Measurements from ENCODE around the gene VIPAS39. TPM values are rescaled to one million over a fixed set of nuclear protein-coding genes. Genes with fewer than 3 reads are reported as not detected.
"Not testable (repeated sequence)": the region's sequence is repeated elsewhere in the genome, so short reads cannot be mapped to it uniquely, and the experiment has no call there.

VIPAS39 gene
- polyA plus RNA-seq, 1 donor: 26.0 TPM

GRCh38 chr14:77439861-77440260, 17.5 kb downstream of the VIPAS39 start:
- WGBS (ENCODE audit: insufficient coverage, low lambda C conversion rate): no CpG with 5 or more reads among the region's 4 CpGs

DNA sequence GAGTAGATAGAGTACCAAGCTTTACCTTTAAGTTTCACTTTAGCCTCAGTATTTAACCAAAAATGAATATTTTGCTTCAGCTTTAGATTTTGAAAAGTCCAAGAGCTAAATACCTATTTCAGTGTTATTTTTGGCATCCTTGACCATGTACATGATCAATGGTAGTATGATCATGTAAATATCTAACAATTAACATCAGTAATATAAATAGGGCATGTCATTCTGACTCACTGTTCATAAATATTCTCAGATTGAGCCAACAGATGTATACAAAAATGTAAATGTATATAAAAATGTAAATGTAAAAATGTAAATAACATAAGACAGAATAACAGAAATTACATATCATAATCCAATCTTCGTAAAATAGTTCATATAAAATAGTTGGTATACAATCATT, 18.8 kb downstream of the VIPAS39 start:
- Histone ChIP-seq H3K9me3 (ENCODE audit: control insufficient read depth, low read depth, low read length) (no peaks in the 10 kb centered on the region), H3K36me3 (ENCODE audit: control insufficient read depth, insufficient read depth, low read length) (peaks cover 66% of the 10 kb centered on the region), H3K4me3 (ENCODE audit: low read length) (no peak overlapping the region), H3K27me3 (ENCODE audit: control insufficient read depth, insufficient read depth, low read length) (no peaks in the 10 kb centered on the region), H3K4me1 (ENCODE audit: control insufficient read depth, insufficient read depth, low read length) (no peaks in the 10 kb centered on the region), H3K27ac (ENCODE audit: low read length) (no peak overlapping the region)
- 100% methylated on average over 1 of the region's 1 CpG for WGBS (ENCODE audit: insufficient coverage, low lambda C conversion rate)
- DNase-seq: no peak

More at GRCh38 chr14:77439861-77440260, 17.5 kb downstream of the VIPAS39 start:
- no peak for DNase-seq
- Histone ChIP-seq H3K27me3 (ENCODE audit: control insufficient read depth, insufficient read depth, low read length) (no peaks in the 10 kb centered on the region), H3K27ac (ENCODE audit: low read length) (no peak overlapping the region), H3K4me1 (ENCODE audit: control insufficient read depth, insufficient read depth, low read length) (no peaks in the 10 kb centered on the region), H3K4me3 (ENCODE audit: low read length) (no peak overlapping the region), H3K36me3 (ENCODE audit: control insufficient read depth, insufficient read depth, low read length) (peaks cover 66% of the 10 kb centered on the region), H3K9me3 (ENCODE audit: control insufficient read depth, low read depth, low read length) (no peaks in the 10 kb centered on the region)

DNA sequence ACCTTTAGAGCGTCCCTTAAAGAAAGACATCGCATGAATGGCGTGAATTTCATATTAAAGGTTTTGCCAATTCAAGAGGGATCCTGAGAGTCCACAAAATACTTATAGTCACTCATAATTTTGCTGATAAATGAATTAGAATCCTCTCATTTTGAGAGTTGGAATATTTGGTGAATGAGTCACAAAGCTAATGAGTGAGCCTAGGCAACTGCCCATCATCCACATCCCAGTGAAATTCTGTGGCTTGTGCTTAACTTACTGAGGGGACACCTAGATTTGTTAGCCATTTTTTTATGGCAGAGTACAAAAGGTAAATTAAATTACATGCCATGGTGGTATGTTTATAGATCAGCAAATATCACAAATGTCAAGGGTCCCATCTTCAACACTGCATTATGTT, 21.4 kb downstream of the VIPAS39 start:
- no peak for DNase-seq
- H3K4me1 ChIP-seq (ENCODE audit: control insufficient read depth, insufficient read depth, low read length): no peaks in the 10 kb centered on the region
- H3K36me3 ChIP-seq (ENCODE audit: control insufficient read depth, insufficient read depth, low read length): peaks cover 50% of the 10 kb centered on the region
- H3K27ac ChIP-seq (ENCODE audit: low read length): no peak overlapping the region
- H3K4me3 ChIP-seq (ENCODE audit: low read length): no peak overlapping the region
- WGBS (ENCODE audit: insufficient coverage, low lambda C conversion rate): no CpG with 5 or more reads among the region's 3 CpGs
- H3K27me3 ChIP-seq (ENCODE audit: control insufficient read depth, insufficient read depth, low read length): no peaks in the 10 kb centered on the region
- H3K9me3 ChIP-seq (ENCODE audit: control insufficient read depth, low read depth, low read length): no peaks in the 10 kb centered on the region

GRCh38 chr14:77426396-77426795, 31.0 kb downstream of the VIPAS39 start:
- no CpG with 5 or more reads among the region's 3 CpGs for WGBS (ENCODE audit: insufficient coverage, low lambda C conversion rate)
- H3K4me1 ChIP-seq (ENCODE audit: control insufficient read depth, insufficient read depth, low read length): no peaks in the 10 kb centered on the region

GRCh38 chr14:77424862-77425261, 32.5 kb downstream of the VIPAS39 start:
- no peak overlapping the region for H3K4me3 ChIP-seq (ENCODE audit: low read length)
- H3K9me3 ChIP-seq (ENCODE audit: control insufficient read depth, low read depth, low read length): peaks cover 2% of the 10 kb centered on the region
- no CpG with 5 or more reads among the region's 3 CpGs for WGBS (ENCODE audit: insufficient coverage, low lambda C conversion rate)
- H3K27ac ChIP-seq (ENCODE audit: low read length): no peak overlapping the region
- no peaks in the 10 kb centered on the region for H3K27me3 ChIP-seq (ENCODE audit: control insufficient read depth, insufficient read depth, low read length)
- no peaks in the 10 kb centered on the region for H3K4me1 ChIP-seq (ENCODE audit: control insufficient read depth, insufficient read depth, low read length)
- peaks cover 80% of the 10 kb centered on the region for H3K36me3 ChIP-seq (ENCODE audit: control insufficient read depth, insufficient read depth, low read length)
- DNase-seq: no peak

More at GRCh38 chr14:77426396-77426795, 31.0 kb downstream of the VIPAS39 start:
- no peak for DNase-seq
- Histone ChIP-seq H3K4me3 (ENCODE audit: low read length) (no peak overlapping the region), H3K36me3 (ENCODE audit: control insufficient read depth, insufficient read depth, low read length) (peaks cover 78% of the 10 kb centered on the region), H3K27ac (ENCODE audit: low read length) (no peak overlapping the region), H3K27me3 (ENCODE audit: control insufficient read depth, insufficient read depth, low read length) (no peaks in the 10 kb centered on the region), H3K9me3 (ENCODE audit: control insufficient read depth, low read depth, low read length) (no peaks in the 10 kb centered on the region)

DNA sequence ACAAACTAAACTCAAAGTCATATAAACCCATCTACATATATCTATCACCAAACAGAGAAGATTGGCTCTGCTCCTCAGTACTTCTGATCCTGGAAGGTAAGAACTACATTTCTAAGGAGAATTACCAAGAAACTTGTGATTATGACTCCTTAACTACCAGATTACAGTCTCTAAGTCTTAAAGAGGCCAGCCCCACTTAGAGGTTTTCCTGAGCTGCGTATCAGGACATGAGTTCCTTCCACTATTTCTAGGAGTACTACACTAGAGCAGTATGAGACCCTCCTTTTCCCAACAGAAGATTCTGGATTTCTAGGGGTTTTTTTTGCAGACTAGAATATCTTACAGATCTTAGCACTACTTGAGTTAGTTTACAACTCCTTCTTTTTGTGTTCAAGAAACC, 34.0 kb downstream of the VIPAS39 start, which contains the start of gene NOXRED1:
TSS of gene NOXRED1 (minus strand) at position 101 of the 400 bp plus-strand sequence. CDS start 634 bp downstream, outside the sequence.
- H3K27me3 ChIP-seq (ENCODE audit: control insufficient read depth, insufficient read depth, low read length): no peaks in the 10 kb centered on the region
- no peak within 1 kb of the TSS for H3K4me3 ChIP-seq (ENCODE audit: low read length)
- peaks cover 16% of the 10 kb centered on the region for H3K9me3 ChIP-seq (ENCODE audit: control insufficient read depth, low read depth, low read length)
- no peaks in the 10 kb centered on the region for H3K4me1 ChIP-seq (ENCODE audit: control insufficient read depth, insufficient read depth, low read length)
- H3K36me3 ChIP-seq (ENCODE audit: control insufficient read depth, insufficient read depth, low read length): peaks cover 68% of the 10 kb centered on the region
- no peak within 1 kb of the TSS for H3K27ac ChIP-seq (ENCODE audit: low read length)
- DNase-seq: no peak
- no CpG with 5 or more reads among the region's 1 CpG for WGBS (ENCODE audit: insufficient coverage, low lambda C conversion rate)

GRCh38 chr14:77421201-77421600, 36.2 kb downstream of the VIPAS39 start:
- peaks cover 21% of the 10 kb centered on the region for H3K9me3 ChIP-seq (ENCODE audit: control insufficient read depth, low read depth, low read length)
- 83% methylated on average over 2 of the region's 2 CpGs for WGBS (ENCODE audit: insufficient coverage, low lambda C conversion rate)
- DNase-seq: no peak
- no peaks in the 10 kb centered on the region for H3K4me1 ChIP-seq (ENCODE audit: control insufficient read depth, insufficient read depth, low read length)
- peaks cover 45% of the 10 kb centered on the region for H3K36me3 ChIP-seq (ENCODE audit: control insufficient read depth, insufficient read depth, low read length)
- H3K27ac ChIP-seq (ENCODE audit: low read length): no peak overlapping the region
- H3K4me3 ChIP-seq (ENCODE audit: low read length): no peak overlapping the region
- no peaks in the 10 kb centered on the region for H3K27me3 ChIP-seq (ENCODE audit: control insufficient read depth, insufficient read depth, low read length)

- no peak for DNase-seq
- no CpG with 5 or more reads among the region's 8 CpGs for WGBS (ENCODE audit: insufficient coverage, low lambda C conversion rate)
- H3K9me3 ChIP-seq (ENCODE audit: control insufficient read depth, low read depth, low read length): peaks cover 21% of the 10 kb centered on the region
- H3K27me3 ChIP-seq (ENCODE audit: control insufficient read depth, insufficient read depth, low read length): no peaks in the 10 kb centered on the region
- H3K4me1 ChIP-seq (ENCODE audit: control insufficient read depth, insufficient read depth, low read length): no peaks in the 10 kb centered on the region
- no peak overlapping the region for H3K4me3 ChIP-seq (ENCODE audit: low read length)
- no peak overlapping the region for H3K27ac ChIP-seq (ENCODE audit: low read length)
- peaks cover 10% of the 10 kb centered on the region for H3K36me3 ChIP-seq (ENCODE audit: control insufficient read depth, insufficient read depth, low read length)
Measured at GRCh38 chr14:77416836-77417235, 40.6 kb downstream of the VIPAS39 start.

DNA sequence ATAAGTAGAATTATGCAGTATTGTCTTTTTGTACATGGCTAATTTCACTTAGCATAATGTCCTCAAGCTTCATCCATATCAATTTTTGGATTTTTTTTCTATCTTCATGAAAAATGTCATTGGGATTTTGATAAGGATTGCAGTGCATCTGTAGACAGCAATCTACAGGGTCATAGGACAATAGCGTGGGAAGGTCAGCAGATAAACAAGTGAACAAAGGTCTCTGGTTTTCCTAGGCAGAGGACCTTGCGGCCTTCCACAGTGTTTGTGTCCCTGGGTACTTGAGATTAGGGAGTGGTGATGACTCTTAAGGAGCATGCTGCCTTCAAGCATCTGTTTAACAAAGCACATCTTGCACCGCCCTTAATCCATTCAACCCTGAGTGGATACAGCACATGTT, 41.3 kb downstream of the VIPAS39 start:
- H3K4me1 ChIP-seq (ENCODE audit: control insufficient read depth, insufficient read depth, low read length); H3K27me3 ChIP-seq (ENCODE audit: control insufficient read depth, insufficient read depth, low read length); H3K27ac ChIP-seq (ENCODE audit: low read length); DNase-seq; H3K4me3 ChIP-seq (ENCODE audit: low read length); H3K36me3 ChIP-seq (ENCODE audit: control insufficient read depth, insufficient read depth, low read length): not testable (repeated sequence)
- H3K9me3 ChIP-seq (ENCODE audit: control insufficient read depth, low read depth, low read length): peaks cover 21% of the 10 kb centered on the region
- WGBS (ENCODE audit: insufficient coverage, low lambda C conversion rate): no CpG with 5 or more reads among the region's 3 CpGs

DNA sequence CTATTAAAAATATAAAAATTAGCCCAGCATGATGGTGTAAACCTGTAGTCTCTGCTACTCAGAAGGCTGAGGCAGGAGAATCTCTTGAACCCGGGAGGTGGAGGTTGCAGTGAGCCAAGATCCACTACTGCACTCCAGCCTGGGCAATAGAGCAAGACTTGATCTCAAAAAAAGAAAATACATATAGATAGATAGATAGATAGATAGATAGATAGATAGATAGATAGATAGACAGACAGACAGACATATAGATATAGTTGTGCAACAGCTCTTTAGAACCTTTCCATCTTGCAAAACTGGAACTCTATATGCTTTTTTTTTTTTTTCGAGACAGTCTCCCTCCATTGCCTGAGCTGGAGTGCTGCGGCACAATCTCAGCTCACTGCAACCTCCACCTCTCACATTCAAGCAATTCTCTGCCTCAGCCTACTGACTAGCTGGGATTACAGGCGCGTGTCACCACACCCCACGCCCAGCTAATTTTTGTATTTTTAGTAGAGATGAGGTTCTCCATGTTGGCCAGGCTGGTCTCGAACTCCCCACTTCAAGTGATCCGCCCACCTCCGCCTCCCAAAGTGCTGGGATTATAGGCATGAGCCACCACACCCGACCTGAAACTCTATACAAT, 41.9 kb downstream of the VIPAS39 start:
- not testable (repeated sequence) for H3K36me3 ChIP-seq (ENCODE audit: control insufficient read depth, insufficient read depth, low read length); DNase-seq; H3K27ac ChIP-seq (ENCODE audit: low read length); H3K4me3 ChIP-seq (ENCODE audit: low read length); H3K4me1 ChIP-seq (ENCODE audit: control insufficient read depth, insufficient read depth, low read length); H3K27me3 ChIP-seq (ENCODE audit: control insufficient read depth, insufficient read depth, low read length)
- H3K9me3 ChIP-seq (ENCODE audit: control insufficient read depth, low read depth, low read length): peaks cover 21% of the 10 kb centered on the region
- WGBS (ENCODE audit: insufficient coverage, low lambda C conversion rate): no CpG with 5 or more reads among the region's 10 CpGs

DNA sequence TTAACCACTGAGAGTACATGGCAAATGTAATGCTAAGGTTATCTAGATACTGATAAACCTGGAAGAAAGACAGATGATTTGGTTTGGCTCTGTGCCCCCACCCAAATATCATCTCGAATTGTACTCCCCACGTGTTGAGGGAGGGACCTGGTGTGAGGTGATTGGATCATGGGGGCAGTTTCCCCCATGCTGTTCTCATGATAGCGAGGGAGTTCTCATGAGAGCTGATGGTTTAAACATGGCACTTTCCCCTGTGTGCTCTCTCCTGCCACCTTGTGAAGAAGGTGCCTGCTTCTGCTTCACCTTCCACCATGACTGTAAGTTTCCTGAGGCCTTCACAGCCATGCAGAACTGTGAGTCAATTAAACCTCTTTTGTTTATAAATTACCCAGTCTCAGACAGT, 48.3 kb downstream of the VIPAS39 start:
- no peaks in the 10 kb centered on the region for H3K9me3 ChIP-seq (ENCODE audit: control insufficient read depth, low read depth, low read length)
- H3K36me3 ChIP-seq (ENCODE audit: control insufficient read depth, insufficient read depth, low read length): no peaks in the 10 kb centered on the region
- peak in 1 of 2 donors; percentile 20 for DNase-seq
- H3K27me3 ChIP-seq (ENCODE audit: control insufficient read depth, insufficient read depth, low read length): no peaks in the 10 kb centered on the region
- no peak overlapping the region for H3K27ac ChIP-seq (ENCODE audit: low read length)
- no peaks in the 10 kb centered on the region for H3K4me1 ChIP-seq (ENCODE audit: control insufficient read depth, insufficient read depth, low read length)
- no CpG with 5 or more reads among the region's 3 CpGs for WGBS (ENCODE audit: insufficient coverage, low lambda C conversion rate)
- no peak overlapping the region for H3K4me3 ChIP-seq (ENCODE audit: low read length)
